ENCODE measurements around the gene SYNE3.

DNA sequence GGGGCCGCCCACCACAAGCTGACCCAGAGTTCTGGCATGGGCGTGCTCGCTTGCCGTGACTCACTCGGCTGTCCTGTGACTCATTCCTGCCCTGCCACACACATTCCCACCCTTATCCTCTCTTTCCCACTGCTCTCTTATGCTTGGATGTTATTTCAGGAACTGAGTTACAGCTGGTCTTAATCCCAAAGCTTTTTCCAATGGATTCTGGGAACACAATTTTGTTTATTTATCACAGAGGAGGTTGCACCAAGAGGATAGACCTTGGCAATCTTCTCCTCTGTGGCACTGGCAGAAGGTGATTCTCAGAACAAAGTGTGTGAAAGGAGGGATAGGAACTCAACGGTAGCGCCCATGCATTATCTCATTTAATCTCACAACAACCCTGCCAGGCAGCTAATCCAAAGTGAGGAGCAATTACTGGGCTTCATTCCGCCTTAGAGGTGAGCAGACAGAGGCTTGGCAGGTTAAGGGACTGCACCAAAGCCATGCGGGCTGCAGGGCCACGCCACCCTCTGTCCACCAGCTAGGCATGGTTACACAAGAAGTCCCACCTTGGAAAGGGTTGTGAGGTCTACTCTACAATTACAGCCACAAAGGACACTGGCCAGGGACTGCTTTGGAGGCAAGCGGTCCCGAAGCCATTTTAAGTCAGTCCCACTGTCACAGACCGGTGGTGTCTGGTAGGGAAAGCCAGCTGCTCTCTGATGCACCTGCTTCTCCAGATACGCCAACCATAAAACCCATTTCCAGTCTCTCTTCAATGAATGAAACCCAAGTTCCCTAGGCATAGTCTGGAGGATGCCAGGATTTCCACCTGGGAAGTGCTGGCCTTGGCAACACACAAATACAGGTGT lies 32.9 kb downstream of the SYNE3 start:
- TF ChIP-seq CTCF (IDR thresholded peaks at IDR 0.05; ENCODE audit: insufficient read depth, low read depth, low read length) = no peak
- TF ChIP-seq EZH2 (IDR thresholded peaks at IDR 0.05; ENCODE audit: insufficient read depth, low read length) = no peak

All from astrocyte (in vitro differentiated cells and primary cell).